Prostate gland (tissue), 2 donors: ENCODE results near the gene GPR68. TPM values are rescaled to one million over a fixed set of nuclear protein-coding genes. Genes with fewer than 3 reads are reported as not detected.

Source experiments
- DNase-seq: peaks from one replicate; pipeline ENCODE4 v3.0.0-alpha.2; 2019; ENCODE audit warnings: low spot score
- H3K27ac ChIP-seq, 2 donors: fragments of 200-600 bp; sonication (generic); 2 replicates each; pipeline ENCODE4 v1.5.1; 2017 to 2019
- H3K27me3 ChIP-seq: fragments of 200-600 bp; sonication (generic); replicated peaks from 2 replicates; pipeline ENCODE4 v1.5.1; 2019; ENCODE audit not compliant: insufficient read depth
- H3K36me3 ChIP-seq, 2 donors: fragments of 200-600 bp; sonication (generic); 1 replicate in 1 of 2; 2 replicates in 1 of 2; pipeline versions ENCODE4 v1.5.1 to v1.8.1; 2017 to 2019
- H3K4me1 ChIP-seq: fragments of 200-600 bp; sonication (generic); replicated peaks from 2 replicates; pipeline ENCODE4 v1.5.1; 2019
- H3K4me3 ChIP-seq, 2 donors: fragments of 200-600 bp; sonication (generic); 2 replicates each; pipeline ENCODE4 v1.5.1; 2017 to 2019
- H3K9me3 ChIP-seq: fragments of 200-600 bp; sonication (generic); 2 replicates; pipeline ENCODE4 v1.5.1; 2017
- CTCF ChIP-seq, 4 experiments: fragments of 200-600 bp in 2 of 4; fragments of 450-650 bp in 2 of 4; sonication (generic) in 2 of 4; IDR thresholded peaks; 1 replicate in 3 of 4; 2 replicates in 1 of 4; pipeline ENCODE4 v1.5.1; 2016 to 2019; ENCODE audit warnings: antibody characterized with exemption in 4 of 4, mild to moderate bottlenecking in 2 of 4, moderate library complexity in 2 of 4
- POLR2A ChIP-seq: fragments of 450-650 bp; IDR thresholded peaks from one replicate; pipeline ENCODE4 v1.6.1; 2016; ENCODE audit warnings: antibody characterized with exemption, mild to moderate bottlenecking
- POLR2AphosphoS5 ChIP-seq: sonication (generic); formaldehyde crosslinking; IDR thresholded peaks from one replicate; pipeline ENCODE4 v1.6.1; 2017; ENCODE audit warnings: antibody characterized with exemption
- WGBS: methylation state at CpG from one replicate; pipeline ENCODE4 v1.1.5; 2018; 5-methylcytosine and 5-hydroxymethylcytosine counted together
- intact Hi-C: fragments of 100-400 bp; cut with DNase I; formaldehyde crosslinking; loops from one replicate; pipeline ENCODE4 v1.14.2; 2022
- total RNA-seq, 2 donors: library from RNA; depleted of rRNA; stranded (reverse); fragments of >200 nt; gene quantifications; one replicate each; pipeline ENCODE4 v1.1.0, GENCODE V29; 2016

Gene GPR68
- total RNA-seq, 2 donors from 2014 or later = 0.87 to 3.0 TPM

GRCh38 chr14:91231446-91231845, 13.1 kb downstream of the GPR68 start:
- DNase-seq = no peak
- no peak for TF ChIP-seq POLR2AphosphoS5
- TF ChIP-seq CTCF (IDR thresholded peaks at IDR 0.05) = no peak
- no peak for TF ChIP-seq POLR2A
- Histone ChIP-seq H3K4me3 (no peak overlapping the region), H3K4me1 (no peaks in the 10 kb centered on the region), H3K27me3 (no peaks in the 10 kb centered on the region), H3K27ac (no peak overlapping the region), H3K9me3 (no peaks in the 10 kb centered on the region), H3K36me3 (no peaks in the 10 kb centered on the region)
- intact Hi-C loops = no loop called here
- WGBS = 88% methylated on average over 3 of the region's 3 CpGs

- H3K27ac ChIP-seq = no peak overlapping the region
- intact Hi-C loops = no loop called here
- no peaks in the 10 kb centered on the region for H3K36me3 ChIP-seq
- H3K27me3 ChIP-seq = no peaks in the 10 kb centered on the region
- TF ChIP-seq POLR2A (no peak), POLR2AphosphoS5 (no peak), CTCF (IDR thresholded peaks at IDR 0.05) (no peak)
- no peak overlapping the region for H3K4me3 ChIP-seq
- no peaks in the 10 kb centered on the region for H3K9me3 ChIP-seq
- no peaks in the 10 kb centered on the region for H3K4me1 ChIP-seq
- WGBS = 94% methylated on average over 4 of the region's 4 CpGs
- DNase-seq = no peak
These were observed 14.0 kb downstream of the GPR68 start for GRCh38 chr14:91230397-91231035.

GRCh38 chr14:91229743-91230200, 14.7 kb downstream of the GPR68 start:
- Histone ChIP-seq H3K4me1 (no peaks in the 10 kb centered on the region), H3K9me3 (no peaks in the 10 kb centered on the region), H3K27me3 (no peaks in the 10 kb centered on the region), H3K36me3 (no peaks in the 10 kb centered on the region), H3K27ac (no peak overlapping the region), H3K4me3 (no peak overlapping the region)
- intact Hi-C loops = no loop called here
- 81% methylated on average over 6 of the region's 6 CpGs for WGBS
- TF ChIP-seq POLR2AphosphoS5 (no peak), POLR2A (no peak), CTCF (IDR thresholded peaks at IDR 0.05) (no peak)
- no peak for DNase-seq

GRCh38 chr14:91229005-91229382, 15.5 kb downstream of the GPR68 start:
- H3K27ac ChIP-seq = no peak overlapping the region

More at GRCh38 chr14:91229005-91229382, 15.5 kb downstream of the GPR68 start:
- Histone ChIP-seq H3K4me3 (no peak overlapping the region), H3K4me1 (no peaks in the 10 kb centered on the region), H3K36me3 (no peaks in the 10 kb centered on the region), H3K27me3 (no peaks in the 10 kb centered on the region), H3K9me3 (no peaks in the 10 kb centered on the region)
- 100% methylated on average over 1 of the region's 1 CpG for WGBS
- no peak for TF ChIP-seq POLR2A
- no peak for TF ChIP-seq POLR2AphosphoS5
- no peak for TF ChIP-seq CTCF (IDR thresholded peaks at IDR 0.05)
- intact Hi-C loops = no loop called here
- DNase-seq = no peak
